ENCODE results near the gene ABCA2. TPM values are rescaled to one million over a fixed set of nuclear protein-coding genes. Genes with fewer than 3 reads are reported as not detected.

ABCA2 gene
- total and polyA plus RNA-seq, 4 donors: 13.4 to 39.0 (median 16.5) TPM

DNA sequence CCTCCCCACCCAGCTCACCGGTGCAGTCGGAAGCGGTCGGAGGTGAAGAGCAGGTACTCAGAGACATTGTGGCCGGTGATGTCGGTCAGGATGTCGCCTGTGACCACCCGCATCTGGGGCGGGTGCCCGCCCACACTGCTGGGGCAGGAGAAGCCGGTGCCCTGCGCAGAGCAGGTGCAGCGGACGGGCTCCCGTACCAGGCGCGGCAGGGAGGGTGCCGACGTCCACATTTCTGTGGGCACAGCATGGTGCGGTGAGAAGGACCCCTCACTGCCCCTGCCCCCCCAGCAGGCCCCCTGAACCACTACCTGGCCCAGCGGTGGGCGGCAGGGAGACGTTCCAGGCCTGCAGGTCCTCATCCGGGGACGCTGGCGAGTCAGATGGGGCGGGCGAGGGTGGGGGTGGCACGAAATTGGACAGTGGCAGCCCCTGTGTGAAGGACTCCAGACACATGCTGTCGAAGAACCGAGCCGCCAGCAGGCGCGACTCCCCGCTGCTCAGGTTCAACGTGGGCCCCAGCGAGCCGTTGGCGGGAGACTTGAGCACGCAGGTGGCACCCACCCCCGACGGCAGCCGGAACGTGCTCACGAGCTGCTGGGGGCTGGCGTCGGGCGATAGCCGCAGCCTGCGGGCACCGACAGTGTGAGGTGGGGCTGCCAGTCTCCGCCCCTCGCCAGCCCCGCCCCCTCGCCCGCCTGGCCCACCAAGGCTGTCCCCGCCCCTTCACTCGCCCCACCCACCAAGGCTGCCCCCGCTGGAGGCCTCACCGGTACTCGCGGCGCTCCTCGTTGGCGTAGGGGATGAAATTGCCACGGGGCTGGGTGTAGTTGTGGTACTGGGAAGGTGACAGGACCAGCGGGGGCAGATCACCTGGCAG is 15.1 kb downstream of the ABCA2 start:
- no peaks in the 10 kb centered on the region for H3K9me3 ChIP-seq (ENCODE audit: control insufficient read depth in 4 of 4, insufficient read depth in 3 of 4, low read length in 3 of 4)
- WGBS, 2 donors: 89 to 93% methylated on average over 67 of the region's 67 CpGs
- TF ChIP-seq, protein P1, sequence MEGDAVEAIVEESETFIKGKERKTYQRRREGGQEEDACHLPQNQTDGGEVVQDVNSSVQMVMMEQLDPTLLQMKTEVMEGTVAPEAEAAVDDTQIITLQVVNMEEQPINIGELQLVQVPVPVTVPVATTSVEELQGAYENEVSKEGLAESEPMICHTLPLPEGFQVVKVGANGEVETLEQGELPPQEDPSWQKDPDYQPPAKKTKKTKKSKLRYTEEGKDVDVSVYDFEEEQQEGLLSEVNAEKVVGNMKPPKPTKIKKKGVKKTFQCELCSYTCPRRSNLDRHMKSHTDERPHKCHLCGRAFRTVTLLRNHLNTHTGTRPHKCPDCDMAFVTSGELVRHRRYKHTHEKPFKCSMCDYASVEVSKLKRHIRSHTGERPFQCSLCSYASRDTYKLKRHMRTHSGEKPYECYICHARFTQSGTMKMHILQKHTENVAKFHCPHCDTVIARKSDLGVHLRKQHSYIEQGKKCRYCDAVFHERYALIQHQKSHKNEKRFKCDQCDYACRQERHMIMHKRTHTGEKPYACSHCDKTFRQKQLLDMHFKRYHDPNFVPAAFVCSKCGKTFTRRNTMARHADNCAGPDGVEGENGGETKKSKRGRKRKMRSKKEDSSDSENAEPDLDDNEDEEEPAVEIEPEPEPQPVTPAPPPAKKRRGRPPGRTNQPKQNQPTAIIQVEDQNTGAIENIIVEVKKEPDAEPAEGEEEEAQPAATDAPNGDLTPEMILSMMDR (IDR thresholded peaks at IDR 0.05; ENCODE audit: control extremely low read depth, extremely low read depth): no peak

DNA sequence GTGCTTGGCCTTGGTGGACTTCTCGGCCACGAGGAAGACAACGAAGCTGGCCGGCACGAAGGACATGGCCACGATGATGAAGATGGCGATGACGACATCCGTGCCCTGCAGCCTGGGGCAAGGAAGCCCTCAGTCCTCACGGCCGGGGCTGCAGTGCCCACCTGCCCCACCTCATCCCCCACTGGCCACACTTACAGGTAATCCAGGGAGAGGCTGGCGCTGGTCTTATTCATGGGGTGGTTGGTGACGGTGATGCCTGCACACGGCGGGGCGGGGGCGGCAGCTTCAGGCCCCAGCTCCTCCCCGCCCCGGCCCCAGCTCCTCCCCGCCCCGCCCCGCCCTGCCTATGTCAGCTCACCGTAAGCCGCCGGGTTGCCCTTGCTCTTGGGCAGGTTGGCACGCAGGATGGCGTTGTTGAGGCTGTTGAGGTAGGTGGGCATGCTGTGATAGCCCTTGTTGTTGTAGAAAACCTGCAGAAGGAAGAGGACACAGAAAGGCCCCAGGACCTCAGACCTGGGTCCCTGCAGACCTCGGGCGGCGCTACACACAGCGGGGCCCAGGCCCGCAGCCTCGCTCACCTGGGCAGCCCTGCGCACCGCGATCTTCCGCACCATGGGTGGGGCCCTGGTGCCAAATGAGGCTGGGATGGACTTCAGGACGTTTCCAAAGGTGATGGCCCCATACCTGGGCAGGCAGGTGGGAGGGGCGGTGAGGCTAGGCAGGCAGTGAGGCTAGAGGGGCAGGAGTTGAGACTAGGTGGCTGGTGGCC is 15.9 kb downstream of the ABCA2 start:
- Histone ChIP-seq H3K27me3 (ENCODE audit: control insufficient read depth in 3 of 3, insufficient read depth in 3 of 3, low read length in 2 of 3) (no peaks in the 10 kb centered on the region), H3K4me3 (no peak overlapping the region), H3K27ac (ENCODE audit: low read depth in 1 of 2, low read length in 1 of 2) (no peak overlapping the region), H3K9me3 (ENCODE audit: control insufficient read depth in 4 of 4, insufficient read depth in 3 of 4, low read length in 3 of 4) (no peaks in the 10 kb centered on the region), H3K9ac (ENCODE audit: insufficient read depth in 1 of 2, low read length in 2 of 2) (no peak overlapping the region), H3K4me1 (ENCODE audit: control insufficient read depth in 5 of 5, insufficient read depth in 5 of 5, low read length in 5 of 5) (peaks cover 0 to 6% (median 0%) of the 10 kb centered on the region in 5 donors), H3K36me3 (ENCODE audit: control insufficient read depth in 4 of 4, insufficient read depth in 4 of 4, low read length in 4 of 4) (peaks cover 0 to 66% (median 9%) of the 10 kb centered on the region in 4 donors)
- DNase-seq: no peak
- ATAC-seq (ENCODE audit: insufficient read depth, low FRiP score): no peak
- TF ChIP-seq, protein P1 (IDR thresholded peaks at IDR 0.05; ENCODE audit: control extremely low read depth, extremely low read depth): no peak
- WGBS, 2 donors: 93 to 95% methylated on average over 31 to 39 of the region's 39 CpGs

More for the DNA sequence above, 15.1 kb downstream of the ABCA2 start:
- peaks cover 0 to 72% (median 8%) of the 10 kb centered on the region in 4 donors for H3K36me3 ChIP-seq (ENCODE audit: control insufficient read depth in 4 of 4, insufficient read depth in 4 of 4, low read length in 4 of 4)
- no peak for DNase-seq
- no peaks in the 10 kb centered on the region for H3K4me1 ChIP-seq (ENCODE audit: control insufficient read depth in 5 of 5, insufficient read depth in 5 of 5, low read length in 5 of 5)
- H3K4me3 ChIP-seq: no peak overlapping the region
- H3K9ac ChIP-seq (ENCODE audit: insufficient read depth in 1 of 2, low read length in 2 of 2): no peak overlapping the region
- no peak overlapping the region for H3K27ac ChIP-seq (ENCODE audit: low read depth in 1 of 2, low read length in 1 of 2)
- ATAC-seq (ENCODE audit: insufficient read depth, low FRiP score): no peak
- H3K27me3 ChIP-seq (ENCODE audit: control insufficient read depth in 3 of 3, insufficient read depth in 3 of 3, low read length in 2 of 3): no peaks in the 10 kb centered on the region

DNA sequence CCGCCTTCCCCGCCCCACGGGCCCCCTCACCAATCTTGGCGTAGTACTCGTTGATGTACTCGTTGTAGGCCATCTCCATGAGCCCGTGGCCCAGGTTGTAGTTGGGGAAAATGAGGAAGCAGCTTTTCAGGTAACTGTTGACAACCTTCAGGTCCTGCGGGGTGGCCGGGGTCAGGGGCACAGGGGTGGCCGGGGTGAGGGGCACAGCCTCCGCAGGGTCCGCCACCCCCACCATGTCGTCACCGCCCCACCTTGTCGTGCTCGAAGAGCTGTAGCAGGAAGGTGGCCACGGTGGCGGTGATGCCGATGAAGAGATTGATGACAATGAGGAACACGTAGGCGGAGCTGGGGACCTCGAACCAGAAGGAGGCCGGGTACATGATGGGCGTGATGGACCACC is 16.9 kb downstream of the ABCA2 start:
- H3K9me3 ChIP-seq (ENCODE audit: control insufficient read depth in 4 of 4, insufficient read depth in 3 of 4, low read length in 3 of 4): no peaks in the 10 kb centered on the region
- 94 to 95% methylated on average over 24 of the region's 24 CpGs for WGBS, 2 donors
- H3K4me1 ChIP-seq (ENCODE audit: control insufficient read depth in 5 of 5, insufficient read depth in 5 of 5, low read length in 5 of 5): peaks cover 0 to 6% (median 0%) of the 10 kb centered on the region in 5 donors
- H3K27me3 ChIP-seq (ENCODE audit: control insufficient read depth in 3 of 3, insufficient read depth in 3 of 3, low read length in 2 of 3): no peaks in the 10 kb centered on the region
- no peak for ATAC-seq (ENCODE audit: insufficient read depth, low FRiP score)
- TF ChIP-seq, protein P1 (IDR thresholded peaks at IDR 0.05; ENCODE audit: control extremely low read depth, extremely low read depth): no peak
- no peak for DNase-seq
- H3K4me3 ChIP-seq: no peak overlapping the region
- H3K27ac ChIP-seq (ENCODE audit: low read depth in 1 of 2, low read length in 1 of 2): no peak overlapping the region
- no peak overlapping the region for H3K9ac ChIP-seq (ENCODE audit: insufficient read depth in 1 of 2, low read length in 2 of 2)
- peaks cover 0 to 57% (median 7%) of the 10 kb centered on the region in 4 donors for H3K36me3 ChIP-seq (ENCODE audit: control insufficient read depth in 4 of 4, insufficient read depth in 4 of 4, low read length in 4 of 4)
